Stimulated activated CD4-positive, alpha-beta T cell treated with anti-CD3 and anti-CD28 coated beads, Interleukin-15, amount 100 ng/mL, for 24 hours (primary cell): Measurements from ENCODE around the gene RNU6-1.

Experiments used
- DNase-seq: peaks from one replicate; pipeline ENCODE4 v3.0.0-alpha.2; 2020

The RNU6-1 gene

DNA sequence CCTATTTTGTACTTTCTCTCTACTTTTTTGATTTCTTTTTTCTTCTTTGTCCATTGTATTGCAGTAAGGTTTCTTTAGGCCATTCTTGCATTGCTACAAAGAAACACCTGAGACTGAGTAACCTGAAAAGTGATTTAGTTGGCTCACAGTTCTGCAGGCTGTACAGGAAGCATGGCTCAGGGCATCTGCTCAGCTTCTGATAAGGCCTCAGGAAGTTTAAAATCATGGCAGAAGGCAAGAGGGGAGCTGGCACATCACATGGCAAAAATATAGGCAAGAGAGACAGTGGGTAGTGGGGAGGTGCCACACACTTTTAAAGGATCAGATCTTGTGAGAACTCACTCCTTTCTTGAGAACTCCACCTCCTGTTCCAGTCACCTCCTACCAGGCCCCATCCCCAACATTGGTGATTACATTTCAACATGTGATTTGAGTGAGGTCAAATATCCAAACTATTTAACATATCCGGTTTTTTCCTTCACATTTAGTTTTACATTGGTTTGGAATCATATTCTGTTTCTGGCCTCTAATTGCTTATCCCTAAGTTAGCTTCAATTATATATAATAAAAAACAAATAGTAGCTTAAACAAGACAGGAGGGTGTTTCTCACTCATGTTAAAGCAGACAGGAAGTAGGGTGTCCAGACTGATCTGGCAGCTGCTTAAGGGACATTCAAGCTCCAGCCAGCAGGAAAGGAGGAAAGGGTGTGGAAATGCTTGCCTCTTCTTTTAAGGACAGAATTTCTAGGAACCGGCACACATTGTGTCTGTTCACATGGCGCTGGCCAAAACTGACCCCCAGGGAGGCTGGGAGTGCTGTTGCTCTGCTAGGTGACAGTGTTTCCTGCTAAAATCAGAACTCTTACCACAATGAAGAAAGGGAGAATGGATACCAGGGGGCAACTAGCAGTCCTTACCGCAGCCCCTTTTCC, 43.4 kb downstream of the RNU6-1 start:
- DNase-seq, result no peak

GRCh38 chr15:67794832-67795574, 44.8 kb downstream of the RNU6-1 start:
- peak; percentile 62 for DNase-seq

- no peak for DNase-seq
These were observed 47.4 kb downstream of the RNU6-1 start for GRCh38 chr15:67792250-67792942.

DNA sequence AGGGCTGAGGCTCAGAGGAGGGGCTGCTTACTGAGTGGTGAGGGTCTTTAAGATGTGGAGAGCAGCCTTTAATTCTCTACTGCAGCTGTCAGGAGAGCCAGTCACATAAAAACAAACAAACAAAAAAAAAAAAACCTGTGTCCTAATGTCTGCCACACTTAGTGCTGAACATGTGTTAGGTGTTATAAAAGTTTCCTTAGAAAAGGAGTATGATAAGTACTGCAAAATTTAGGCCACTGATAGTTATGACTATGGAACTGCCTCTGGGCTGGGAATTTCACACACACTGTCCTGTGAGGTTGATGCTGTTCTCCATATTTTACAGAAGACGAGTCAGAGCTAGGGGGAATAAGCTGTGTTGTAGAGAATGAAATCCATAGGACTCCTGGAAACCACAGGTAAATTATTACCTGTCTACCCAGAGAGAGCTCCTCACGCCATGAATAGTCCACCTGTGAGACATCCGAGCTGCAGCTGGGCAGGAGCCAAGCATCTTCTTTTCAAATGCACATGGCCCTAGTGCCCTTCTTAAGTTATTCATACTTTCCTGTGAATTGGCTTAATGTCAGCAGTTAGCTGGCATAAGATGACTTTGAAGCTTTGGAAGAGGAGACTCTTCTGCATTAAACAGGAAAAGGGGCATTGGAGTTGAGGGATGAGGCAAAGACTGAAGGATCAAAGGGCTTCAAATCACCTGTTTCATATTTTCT, 49.1 kb downstream of the RNU6-1 start:
- DNase-seq, result no peak
